GM20431 (cell line): ENCODE measurements around the gene BTNL2.
"Not testable (repeated sequence)": the region's sequence is repeated elsewhere in the genome, so short reads cannot be mapped to it uniquely, and the experiment has no call there.

ENCODE experiments used
- in situ Hi-C: fragments of 300-500 bp; cut with MseI, MboI; formaldehyde crosslinking; loops from one replicate; pipeline ENCODE4 v1.15.0; 2020; ENCODE audit warnings: low sequenced_read_pairs; ENCODE audit not compliant: unreplicated experiment

BTNL2 gene, protein sequence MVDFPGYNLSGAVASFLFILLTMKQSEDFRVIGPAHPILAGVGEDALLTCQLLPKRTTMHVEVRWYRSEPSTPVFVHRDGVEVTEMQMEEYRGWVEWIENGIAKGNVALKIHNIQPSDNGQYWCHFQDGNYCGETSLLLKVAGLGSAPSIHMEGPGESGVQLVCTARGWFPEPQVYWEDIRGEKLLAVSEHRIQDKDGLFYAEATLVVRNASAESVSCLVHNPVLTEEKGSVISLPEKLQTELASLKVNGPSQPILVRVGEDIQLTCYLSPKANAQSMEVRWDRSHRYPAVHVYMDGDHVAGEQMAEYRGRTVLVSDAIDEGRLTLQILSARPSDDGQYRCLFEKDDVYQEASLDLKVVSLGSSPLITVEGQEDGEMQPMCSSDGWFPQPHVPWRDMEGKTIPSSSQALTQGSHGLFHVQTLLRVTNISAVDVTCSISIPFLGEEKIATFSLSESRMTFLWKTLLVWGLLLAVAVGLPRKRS

DNA sequence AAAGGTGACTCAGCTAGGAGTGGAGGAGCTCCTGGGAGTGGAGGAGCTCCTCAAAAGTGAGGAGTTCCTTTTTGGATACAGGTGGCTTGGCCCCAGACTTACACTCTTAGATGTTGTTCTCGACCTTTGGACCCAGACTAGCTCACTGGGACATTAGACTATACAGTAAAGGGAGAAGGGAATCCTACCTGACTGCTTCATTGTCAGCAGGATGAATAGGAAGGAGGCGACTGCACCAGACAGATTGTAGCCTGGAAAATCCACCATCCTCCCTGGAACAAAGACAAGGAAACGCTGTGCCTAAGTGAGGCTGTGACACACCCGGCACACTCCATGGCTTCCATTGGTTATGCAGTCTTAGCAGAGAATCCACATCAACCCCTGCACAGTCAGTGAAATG is at the start of gene BTNL2:
TSS of gene BTNL2 (minus strand) at position 325 of the 400 bp plus-strand sequence. CDS start at position 267, 58 bp downstream.
- in situ Hi-C loops = no loop called here

DNA sequence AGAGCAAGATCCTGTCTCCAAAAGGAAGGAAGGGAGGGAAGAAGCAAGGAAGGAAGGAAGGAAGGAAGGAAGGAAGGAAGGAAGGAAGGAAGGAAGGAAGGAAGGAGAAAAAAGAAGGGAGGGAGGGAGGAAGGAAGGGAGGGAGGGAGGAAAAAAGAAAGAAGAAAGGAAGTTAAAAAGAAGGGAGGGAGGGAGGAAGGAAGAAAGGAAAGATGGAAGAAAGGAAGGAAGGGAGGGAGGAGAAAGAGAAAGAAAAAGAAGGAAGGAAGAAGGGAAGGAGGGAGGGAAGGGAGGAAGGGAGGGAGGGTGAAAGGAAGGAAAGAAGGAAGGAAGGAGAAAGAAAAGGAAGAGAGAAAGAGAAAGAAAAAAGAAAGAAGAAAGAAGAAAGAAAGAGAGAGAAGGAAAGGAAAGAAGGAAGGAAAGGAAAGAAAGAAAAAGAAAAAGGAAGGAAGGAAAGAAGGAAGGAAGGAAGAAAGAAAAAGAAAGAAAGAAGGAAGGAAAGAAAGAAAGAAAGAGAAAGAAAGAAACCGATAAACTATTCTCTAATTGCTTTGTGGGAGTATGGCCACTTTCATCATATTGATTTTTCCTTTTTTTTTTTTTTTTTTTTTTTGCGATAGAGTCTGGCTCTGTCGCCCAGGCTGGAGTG is 42.2 kb upstream of the BTNL2 start:
- in situ Hi-C loops = no loop called here

DNA sequence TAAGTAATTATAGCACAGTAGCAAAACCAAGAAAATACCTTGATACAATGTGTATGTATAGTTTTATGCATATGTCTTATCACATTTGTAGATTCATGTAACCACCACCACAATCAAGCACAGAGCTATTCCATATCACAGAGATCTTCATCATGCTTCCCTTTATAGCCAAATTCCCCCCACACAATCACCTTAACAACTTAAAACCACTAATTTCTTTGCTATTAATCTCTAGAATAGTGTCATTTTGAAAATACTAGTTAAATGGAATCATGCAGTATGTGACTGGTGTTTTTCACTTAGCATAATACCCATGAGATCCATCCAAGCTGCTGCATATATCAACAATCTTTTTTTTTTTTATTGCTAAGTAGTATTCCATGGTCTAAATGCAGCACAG is 41.0 kb upstream of the BTNL2 start:
- in situ Hi-C loops = no loop called here

DNA sequence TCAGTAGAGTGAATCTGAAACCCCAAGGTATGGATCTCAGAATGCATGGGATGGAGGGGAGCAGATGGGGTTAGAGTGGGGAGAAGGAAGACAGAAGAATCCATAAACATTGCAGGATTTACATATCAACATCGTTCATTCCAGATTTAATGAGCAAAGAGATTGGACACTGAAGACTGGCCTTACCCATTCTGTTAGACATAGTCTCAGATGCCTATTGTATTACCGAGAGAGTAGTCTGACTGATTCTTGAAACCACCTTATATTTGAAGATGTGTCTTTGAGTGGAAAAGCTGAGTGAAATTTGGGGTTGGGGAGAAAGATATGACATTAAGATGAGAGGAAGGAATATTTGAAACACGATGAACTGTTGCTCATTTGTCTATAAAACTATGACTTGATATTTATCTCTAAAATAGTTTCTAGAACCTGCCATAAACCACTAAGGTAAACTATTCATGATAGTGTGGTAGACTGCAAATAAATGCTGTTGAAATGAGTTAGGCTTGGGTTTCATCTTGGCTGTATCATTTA is 38.4 kb upstream of the BTNL2 start:
- in situ Hi-C loops = no loop called here

DNA sequence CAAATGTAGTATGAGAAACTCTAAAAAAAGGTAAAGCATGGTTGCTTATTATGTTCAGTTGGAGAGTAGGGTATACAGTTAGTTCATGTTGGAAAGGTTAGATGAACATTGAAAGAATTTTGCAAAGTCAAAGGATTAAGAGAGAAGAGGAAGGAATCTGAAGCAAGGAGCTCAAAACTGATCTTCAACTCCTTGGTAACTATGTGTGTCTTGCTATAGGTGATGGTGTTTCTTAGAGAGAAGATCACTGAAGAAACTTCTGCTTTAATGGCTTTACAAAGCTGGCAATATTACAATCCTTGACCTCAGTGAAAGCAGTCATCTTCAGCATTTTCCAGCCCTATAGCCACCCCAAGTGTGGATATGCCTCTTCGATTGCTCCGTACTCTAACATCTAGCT is 37.5 kb upstream of the BTNL2 start:
- in situ Hi-C loops = no loop called here

DNA sequence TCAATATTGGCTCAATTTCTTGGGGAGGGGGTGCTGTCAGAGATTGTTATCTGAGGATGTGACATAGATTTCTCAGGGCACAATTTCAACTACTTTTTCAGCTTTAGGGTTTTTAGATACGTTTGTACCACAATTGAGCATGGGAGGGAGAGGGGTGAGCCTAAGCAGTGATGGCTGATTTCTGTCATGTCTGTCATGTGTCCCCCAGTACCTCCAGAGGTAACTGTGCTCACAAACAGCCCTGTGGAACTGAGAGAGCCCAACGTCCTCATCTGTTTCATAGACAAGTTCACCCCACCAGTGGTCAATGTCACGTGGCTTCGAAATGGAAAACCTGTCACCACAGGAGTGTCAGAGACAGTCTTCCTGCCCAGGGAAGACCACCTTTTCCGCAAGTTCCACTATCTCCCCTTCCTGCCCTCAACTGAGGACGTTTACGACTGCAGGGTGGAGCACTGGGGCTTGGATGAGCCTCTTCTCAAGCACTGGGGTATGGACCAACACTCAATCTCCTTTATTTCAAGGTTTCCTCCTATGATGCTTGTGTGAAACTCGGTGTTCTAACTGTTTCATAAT is 36.1 kb upstream of the BTNL2 start:
- in situ Hi-C loops = no loop called here

DNA sequence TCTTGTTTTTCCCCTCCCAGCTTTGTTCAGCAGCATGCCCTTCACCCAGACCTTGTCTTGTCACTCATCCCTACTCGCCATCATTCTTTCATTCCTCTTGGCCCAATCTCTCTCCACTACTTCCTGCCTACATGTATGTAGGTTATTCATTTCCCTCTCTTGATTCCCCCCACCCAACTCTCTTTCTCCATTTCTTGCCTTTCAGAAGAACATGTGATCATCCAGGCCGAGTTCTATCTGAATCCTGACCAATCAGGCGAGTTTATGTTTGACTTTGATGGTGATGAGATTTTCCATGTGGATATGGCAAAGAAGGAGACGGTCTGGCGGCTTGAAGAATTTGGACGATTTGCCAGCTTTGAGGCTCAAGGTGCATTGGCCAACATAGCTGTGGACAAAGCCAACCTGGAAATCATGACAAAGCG is 35.3 kb upstream of the BTNL2 start:
- in situ Hi-C loops = no loop called here

DNA sequence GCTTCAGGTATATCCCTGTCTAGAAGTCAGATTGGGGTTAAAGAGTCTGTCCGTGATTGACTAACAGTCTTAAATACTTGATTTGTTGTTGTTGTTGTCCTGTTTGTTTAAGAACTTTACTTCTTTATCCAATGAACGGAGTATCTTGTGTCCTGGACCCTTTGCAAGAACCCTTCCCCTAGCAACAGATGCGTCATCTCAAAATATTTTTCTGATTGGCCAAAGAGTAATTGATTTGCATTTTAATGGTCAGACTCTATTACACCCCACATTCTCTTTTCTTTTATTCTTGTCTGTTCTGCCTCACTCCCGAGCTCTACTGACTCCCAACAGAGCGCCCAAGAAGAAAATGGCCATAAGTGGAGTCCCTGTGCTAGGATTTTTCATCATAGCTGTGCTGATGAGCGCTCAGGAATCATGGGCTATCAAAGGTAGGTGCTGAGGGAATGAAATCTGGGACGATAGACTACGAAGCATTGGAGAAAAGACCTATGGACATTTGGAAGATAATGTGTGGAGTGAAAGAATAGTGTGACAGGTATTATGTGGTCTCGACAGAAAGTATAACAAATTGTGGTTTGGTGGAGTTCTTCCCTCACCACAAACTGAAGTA is 32.7 kb upstream of the BTNL2 start, which contains the start of gene HLA-DRA:
TSS of gene HLA-DRA (plus strand) at position 286 of the 613 bp plus-strand sequence. CDS start at position 350, 64 bp downstream.
- in situ Hi-C loops = no loop called here

DNA sequence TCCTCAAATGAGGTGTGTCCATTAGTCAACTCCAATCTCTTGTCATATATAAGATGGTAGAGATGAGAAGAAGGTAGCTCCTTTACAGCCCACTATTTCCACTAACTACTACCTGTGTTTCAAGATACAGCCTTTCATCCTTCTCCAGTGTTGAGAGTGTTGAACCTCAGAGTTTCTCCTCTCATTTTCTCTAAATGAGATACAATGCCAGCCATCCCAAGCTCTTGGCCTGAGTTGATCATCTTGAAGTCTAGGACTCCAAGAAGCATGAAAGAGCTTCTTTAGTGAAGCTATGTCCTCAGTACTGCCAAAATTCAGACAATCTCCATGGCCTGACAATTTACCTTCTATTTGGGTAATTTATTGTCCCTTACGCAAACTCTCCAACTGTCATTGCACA is 32.2 kb upstream of the BTNL2 start:
- in situ Hi-C loops = no loop called here

DNA sequence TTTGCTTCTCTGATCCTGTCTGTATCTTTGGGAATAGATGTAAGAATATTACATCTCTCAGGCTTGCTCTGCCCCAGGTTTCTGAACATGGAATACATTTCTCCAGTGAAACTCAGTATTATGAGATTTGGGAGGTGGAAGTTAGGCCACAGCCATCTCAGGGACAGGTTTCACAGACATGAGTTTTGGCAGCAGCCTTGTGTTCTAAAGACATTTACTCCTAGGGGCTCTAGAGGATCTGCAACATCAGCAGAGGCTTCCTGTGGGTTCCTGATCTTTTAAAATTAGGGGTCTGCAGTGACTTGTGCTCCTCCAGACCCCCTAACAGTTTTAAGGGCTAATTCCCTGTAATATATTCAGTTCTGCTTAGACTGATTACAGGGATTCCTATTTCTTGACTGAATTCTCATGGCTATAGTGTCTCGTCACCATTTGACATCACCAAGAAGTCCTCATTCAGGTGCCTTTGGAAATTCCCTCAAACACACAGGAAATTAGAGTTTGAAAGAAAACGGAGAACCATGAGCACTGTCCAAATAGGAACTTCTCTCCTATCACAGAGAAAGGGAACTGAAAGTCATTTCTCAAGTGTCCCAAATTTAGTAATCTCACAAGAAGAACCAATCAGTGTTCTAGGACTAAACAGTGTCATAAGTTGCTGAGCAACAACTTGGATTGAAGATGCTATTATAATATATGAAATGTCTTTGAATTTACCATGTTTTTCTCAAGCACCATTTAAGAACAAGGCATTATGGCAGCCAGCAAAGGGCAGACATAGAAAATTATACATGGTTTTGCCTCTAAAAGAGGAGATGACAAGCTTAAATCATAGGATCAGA is 30.2 kb upstream of the BTNL2 start:
- in situ Hi-C loops = no loop called here

DNA sequence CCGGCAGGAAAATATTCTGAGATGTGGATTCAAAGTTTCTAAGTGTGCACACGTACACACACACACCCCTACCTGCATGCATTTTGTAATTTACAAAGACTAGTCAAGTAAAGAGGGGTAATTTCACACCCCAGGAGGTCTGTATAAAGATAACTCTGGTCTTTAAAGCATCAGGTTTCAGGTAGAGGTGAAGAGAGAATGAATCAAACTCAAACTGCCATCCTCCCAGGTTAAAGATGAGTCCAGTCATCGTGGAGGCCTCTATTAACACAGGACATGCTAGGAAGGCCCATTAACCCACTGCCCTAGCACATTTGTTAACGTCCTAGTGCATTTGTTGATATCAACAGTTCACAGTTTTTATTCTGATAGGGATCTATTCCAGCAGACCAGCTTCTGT is 29.2 kb upstream of the BTNL2 start:
- in situ Hi-C loops = no loop called here

DNA sequence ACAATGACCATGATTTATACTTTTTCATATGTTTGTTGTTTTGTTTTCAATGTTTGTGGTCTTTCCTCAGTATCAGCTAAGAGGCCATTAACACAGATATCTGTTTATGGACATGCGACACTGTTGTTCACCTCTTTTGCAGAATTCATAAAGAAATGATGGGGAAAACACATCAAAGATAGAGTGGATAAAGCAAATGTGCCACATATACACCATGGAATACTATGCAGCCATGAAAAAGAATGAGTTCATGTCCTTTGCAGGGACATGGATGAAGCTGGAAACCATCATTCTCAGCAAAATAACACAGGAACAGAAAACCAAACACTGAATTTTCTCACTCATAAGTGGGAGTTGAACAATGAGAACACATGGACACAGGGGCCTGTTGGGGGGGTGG is 27.0 kb upstream of the BTNL2 start:
- in situ Hi-C loops = not testable (repeated sequence)

DNA sequence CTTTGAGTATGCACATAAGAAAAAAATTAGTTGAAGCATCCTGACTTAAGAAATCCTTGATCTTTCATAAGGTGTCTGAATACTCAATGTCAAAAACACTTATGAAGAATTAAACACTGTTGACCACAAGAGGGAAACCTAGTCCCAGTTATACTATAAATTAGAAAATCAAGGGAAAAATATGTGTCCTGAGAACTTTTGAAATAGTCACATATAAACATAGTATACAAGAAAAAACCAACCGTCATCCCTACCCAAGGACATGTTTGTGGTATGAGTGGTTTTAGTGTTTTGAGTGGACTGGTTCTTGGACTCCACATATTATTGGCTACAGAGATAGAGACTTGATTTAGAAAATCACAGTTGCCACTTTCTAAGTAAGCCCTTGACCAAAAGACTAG is 25.1 kb upstream of the BTNL2 start:
- in situ Hi-C loops = no loop called here

DNA sequence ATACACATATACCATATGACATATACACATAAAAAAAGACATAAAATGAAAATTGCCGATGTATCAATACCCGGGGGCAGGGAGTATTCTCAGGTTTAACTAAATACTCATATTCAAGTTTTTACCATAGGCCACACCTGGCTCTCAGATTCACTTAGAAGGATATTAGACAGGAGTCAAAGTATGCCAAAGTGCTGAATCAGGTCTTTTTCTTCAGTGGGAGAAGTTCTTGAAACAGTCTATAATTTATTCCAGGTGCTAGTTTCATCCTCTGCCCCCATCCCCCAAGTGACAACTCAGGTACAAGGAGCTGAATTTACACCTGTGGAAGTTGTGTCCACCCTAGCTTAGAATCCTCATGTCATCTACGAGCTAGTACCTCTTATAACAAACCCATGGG is 24.2 kb upstream of the BTNL2 start:
- in situ Hi-C loops = no loop called here

DNA sequence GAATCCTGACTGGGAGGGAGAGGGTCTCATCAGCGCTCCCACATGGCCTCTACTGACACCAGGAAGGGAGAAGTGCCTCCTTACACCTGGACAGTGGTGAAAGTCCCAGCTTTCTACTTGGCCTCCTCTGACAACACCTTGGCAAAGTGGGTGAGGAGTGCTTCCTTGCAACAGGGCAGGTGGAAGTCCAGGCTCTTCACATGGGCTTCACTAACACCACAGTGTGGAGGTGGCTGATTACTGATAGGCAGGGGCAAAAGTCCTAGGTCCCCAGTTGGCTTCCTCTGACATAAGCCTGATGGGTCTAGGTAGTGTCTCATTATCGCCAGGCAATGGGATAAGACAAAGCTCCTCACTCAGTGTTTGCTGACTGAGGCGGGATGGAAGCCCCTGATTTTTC is 23.2 kb upstream of the BTNL2 start:
- in situ Hi-C loops = no loop called here

DNA sequence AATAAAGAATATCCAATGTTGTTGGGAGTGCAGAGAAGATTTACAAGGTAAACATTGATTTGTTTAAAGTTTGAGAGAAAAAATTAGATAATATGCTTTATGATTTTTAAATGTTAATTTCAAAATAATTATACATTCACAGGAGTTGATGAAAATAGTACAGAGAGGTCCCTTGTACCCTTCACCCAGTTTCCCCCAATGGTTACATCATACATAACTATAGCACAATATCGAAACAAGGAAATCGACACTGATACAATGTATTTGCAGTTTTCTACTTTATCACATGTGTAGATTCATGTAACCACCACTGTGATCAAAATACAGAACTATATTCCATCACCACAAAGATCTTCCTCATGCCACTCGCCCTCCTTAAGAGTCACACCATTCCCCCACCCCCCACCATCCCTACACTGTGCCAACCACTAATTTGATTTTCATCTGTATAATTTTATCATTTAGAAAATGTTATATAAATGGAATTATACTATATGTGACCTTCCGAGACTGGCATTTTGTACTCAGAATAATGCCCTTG is 21.0 kb upstream of the BTNL2 start:
- in situ Hi-C loops = no loop called here

DNA sequence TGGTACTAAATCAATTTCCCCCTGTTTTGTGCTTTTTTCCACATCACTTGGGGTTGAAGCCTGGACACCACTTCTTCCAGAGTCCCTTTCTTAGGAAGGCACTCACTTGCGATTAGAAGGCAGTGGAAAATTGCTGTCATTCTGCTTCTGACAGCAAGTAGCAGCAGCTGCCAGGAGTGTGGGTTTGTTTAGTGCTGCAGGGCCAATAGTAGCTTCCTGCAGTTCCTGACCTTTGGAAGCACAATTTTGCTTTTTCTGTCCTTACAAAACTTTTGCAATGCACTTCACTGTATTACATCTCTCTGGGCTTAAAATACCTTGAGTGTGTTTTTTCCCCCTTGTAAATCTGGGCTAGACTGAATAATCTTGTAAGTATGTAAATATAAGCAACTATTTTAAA is 20.2 kb upstream of the BTNL2 start:
- in situ Hi-C loops = no loop called here

DNA sequence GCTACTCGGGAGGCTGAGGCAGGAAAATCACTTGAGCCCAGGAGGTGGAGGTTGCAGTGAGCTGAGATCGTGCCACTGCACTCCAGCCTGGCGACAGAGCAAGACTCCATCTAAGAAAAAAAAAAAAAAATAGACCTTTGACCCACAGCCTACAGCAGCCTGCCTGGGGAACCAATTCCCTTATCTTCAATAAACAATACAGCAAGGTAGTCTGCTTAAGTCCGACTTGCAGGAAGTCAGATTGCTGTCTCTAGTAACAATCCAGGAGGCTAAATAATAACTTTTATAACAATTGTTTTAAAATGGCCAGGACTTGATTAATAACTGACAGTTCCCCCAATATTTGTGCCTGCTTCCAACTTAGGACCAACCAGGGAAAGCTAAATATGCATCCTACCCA is 19.4 kb upstream of the BTNL2 start:
- in situ Hi-C loops = no loop called here

DNA sequence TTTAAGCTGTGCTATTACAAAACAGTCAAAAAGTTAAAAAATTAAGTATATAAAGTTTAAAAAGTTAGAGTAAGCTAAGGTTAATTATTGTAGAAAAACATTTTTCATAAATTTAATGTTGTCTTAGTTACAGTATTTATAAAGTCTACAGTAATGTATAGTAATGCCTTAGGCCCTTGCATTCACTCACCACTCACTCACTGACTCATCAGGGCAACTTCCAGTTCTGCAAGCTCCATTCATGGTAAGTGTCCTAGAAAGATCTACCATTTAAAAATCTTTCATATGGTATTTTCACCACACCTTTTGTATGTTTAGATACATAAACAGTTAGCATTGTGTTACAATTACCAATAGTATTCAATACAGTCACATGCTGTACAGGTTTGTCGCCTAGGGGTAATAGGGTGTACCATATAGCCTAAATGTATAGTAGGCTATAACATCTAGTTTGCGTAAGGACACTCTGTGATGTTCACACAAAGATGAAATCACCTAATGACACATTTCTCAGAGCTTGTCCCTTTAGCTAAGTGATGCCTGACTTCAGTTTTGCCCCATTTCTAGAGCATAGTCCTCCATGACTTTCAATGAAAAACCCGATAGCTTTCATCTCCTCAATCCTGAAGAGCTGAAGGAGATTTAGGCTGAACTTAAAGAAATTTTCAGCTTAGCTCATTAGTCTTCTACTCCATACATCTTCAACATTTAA is 17.8 kb upstream of the BTNL2 start:
- in situ Hi-C loops = no loop called here
